ENCODE results near the gene NR3C1. TPM values are rescaled to one million over a fixed set of nuclear protein-coding genes. Genes with fewer than 3 reads are reported as not detected.

Gene NR3C1
- total RNA-seq, 1 experiment from 2014 or later = 31.4 TPM

GRCh38 chr5:143436871-143437270 is 33.4 kb upstream of the NR3C1 start:
- no peak overlapping the region for H2BK120ac ChIP-seq (ENCODE audit: low read depth, low read length, poor library complexity, severe bottlenecking)

More at GRCh38 chr5:143436871-143437270, 33.4 kb upstream of the NR3C1 start:
- Histone ChIP-seq H3K27ac (ENCODE audit: insufficient read length, low read depth, low read length) (no peak overlapping the region), H2BK5ac (ENCODE audit: insufficient read length, low read length) (no peak overlapping the region), H3K23ac (ENCODE audit: insufficient read length, low read depth, low read length) (no peak overlapping the region), H2BK20ac (ENCODE audit: low read depth, low read length, poor library complexity, severe bottlenecking) (no peak overlapping the region), H3K14ac (ENCODE audit: insufficient read depth, low read length) (no peak overlapping the region), H3K9me3 (ENCODE audit: control insufficient read depth, low read depth, low read length) (no peaks in the 10 kb centered on the region), H3K9ac (ENCODE audit: extremely low read depth, insufficient read length, low read length) (no peak overlapping the region), H4K5ac (ENCODE audit: insufficient read length, low read depth, low read length) (no peak overlapping the region), H4K91ac (ENCODE audit: insufficient read length, low read depth, low read length) (no peak overlapping the region), H3T11ph (ENCODE audit: low read length) (no peak overlapping the region), H2BK12ac (ENCODE audit: insufficient read length, low read depth, low read length) (no peak overlapping the region), H3K79me1 (ENCODE audit: insufficient read depth, low read depth, low read length, poor library complexity, severe bottlenecking) (no peaks in the 10 kb centered on the region), H3K23me2 (ENCODE audit: insufficient read length, low read depth, low read length, poor library complexity, severe bottlenecking) (no peaks in the 10 kb centered on the region), H3K4me2 (ENCODE audit: insufficient read depth, insufficient read length, low read length) (no peak overlapping the region), H2AFZ (ENCODE audit: low read length) (no peak overlapping the region), H4K8ac (replicated peaks; ENCODE audit: insufficient read length, low read depth, low read length) (no peak overlapping the region), H4K20me1 (ENCODE audit: control insufficient read depth, insufficient read depth, insufficient read length) (no peaks in the 10 kb centered on the region), H3K56ac (ENCODE audit: insufficient read length, low read depth, low read length) (no peak overlapping the region), H3K79me2 (ENCODE audit: insufficient read depth, low read length) (no peaks in the 10 kb centered on the region), H2AK5ac (ENCODE audit: insufficient read length, low read length) (no peak overlapping the region), H3K4me1 (ENCODE audit: insufficient read depth, low read length) (peaks cover 3% of the 10 kb centered on the region; the same call in 1 of the 2 replicates), H2BK15ac (ENCODE audit: low read depth, low read length) (no peak overlapping the region), H3K18ac (ENCODE audit: insufficient read length, low read depth, low read length) (no peak overlapping the region), H3K4ac (ENCODE audit: low read depth, low read length) (no peak overlapping the region), H3K27me3 (ENCODE audit: insufficient read depth, low read length) (no peaks in the 10 kb centered on the region)
- TF ChIP-seq CTCF (conservative IDR thresholded peaks at IDR 0.05) = no peak
- Mint-ChIP-seq H3K27me3 (ENCODE audit: low read depth) (no peaks in the 10 kb centered on the region), H3K9me3 (no peaks in the 10 kb centered on the region), H3K27ac (no peak overlapping the region), H3K36me3 (ENCODE audit: insufficient read depth in 1 of 3, low read depth in 3 of 3) (no peaks in the 10 kb centered on the region), H3K4me1 (peaks cover 11 to 18% of the 10 kb centered on the region in 2 experiments), H3K4me3 (no peak overlapping the region)
- WGBS (ENCODE audit: extremely low coverage, insufficient read length, low lambda C conversion rate) = no CpG with 5 or more reads among the region's 2 CpGs
- DNase-seq = no peak

All from H9 (cell line).